ENCODE results near the gene ANKRD39. TPM values are rescaled to one million over a fixed set of nuclear protein-coding genes. Genes with fewer than 3 reads are reported as not detected.
A peak's percentile ranks its signal among the peaks of the same experiment; 100 is the strongest.

Gene ANKRD39
- total and polyA plus RNA-seq, 4 donors, result 7.4 to 16.9 (median 15.6) TPM

- Histone ChIP-seq H3K4me1 (ENCODE audit: control insufficient read depth in 5 of 5, insufficient read depth in 5 of 5, low read length in 5 of 5) (peaks cover 0 to 33% (median 9%) of the 10 kb centered on the region in 5 donors), H3K27me3 (ENCODE audit: control insufficient read depth in 3 of 3, insufficient read depth in 3 of 3, low read length in 2 of 3) (no peaks in the 10 kb centered on the region), H3K36me3 (ENCODE audit: control insufficient read depth in 4 of 4, insufficient read depth in 4 of 4, low read length in 4 of 4) (no peaks in the 10 kb centered on the region), H3K27ac (ENCODE audit: low read depth in 1 of 2, low read length in 1 of 2) (no peak overlapping the region), H3K9me3 (ENCODE audit: control insufficient read depth in 4 of 4, insufficient read depth in 3 of 4, low read length in 3 of 4) (no peaks in the 10 kb centered on the region), H3K9ac (ENCODE audit: insufficient read depth in 1 of 2, low read length in 2 of 2) (no peak overlapping the region), H3K4me3 (no peak overlapping the region)
- no peak for ATAC-seq (ENCODE audit: insufficient read depth, low FRiP score)
- TF ChIP-seq, protein P1, sequence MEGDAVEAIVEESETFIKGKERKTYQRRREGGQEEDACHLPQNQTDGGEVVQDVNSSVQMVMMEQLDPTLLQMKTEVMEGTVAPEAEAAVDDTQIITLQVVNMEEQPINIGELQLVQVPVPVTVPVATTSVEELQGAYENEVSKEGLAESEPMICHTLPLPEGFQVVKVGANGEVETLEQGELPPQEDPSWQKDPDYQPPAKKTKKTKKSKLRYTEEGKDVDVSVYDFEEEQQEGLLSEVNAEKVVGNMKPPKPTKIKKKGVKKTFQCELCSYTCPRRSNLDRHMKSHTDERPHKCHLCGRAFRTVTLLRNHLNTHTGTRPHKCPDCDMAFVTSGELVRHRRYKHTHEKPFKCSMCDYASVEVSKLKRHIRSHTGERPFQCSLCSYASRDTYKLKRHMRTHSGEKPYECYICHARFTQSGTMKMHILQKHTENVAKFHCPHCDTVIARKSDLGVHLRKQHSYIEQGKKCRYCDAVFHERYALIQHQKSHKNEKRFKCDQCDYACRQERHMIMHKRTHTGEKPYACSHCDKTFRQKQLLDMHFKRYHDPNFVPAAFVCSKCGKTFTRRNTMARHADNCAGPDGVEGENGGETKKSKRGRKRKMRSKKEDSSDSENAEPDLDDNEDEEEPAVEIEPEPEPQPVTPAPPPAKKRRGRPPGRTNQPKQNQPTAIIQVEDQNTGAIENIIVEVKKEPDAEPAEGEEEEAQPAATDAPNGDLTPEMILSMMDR (IDR thresholded peaks at IDR 0.05; ENCODE audit: control extremely low read depth, extremely low read depth), result no peak
- WGBS, 2 donors, result 69 to 76% methylated on average over 10 of the region's 10 CpGs
- peak in 2 of 3 donors; percentile 52 to 57 for DNase-seq
Measured at GRCh38 chr2:96881349-96882195, 23.8 kb upstream of the ANKRD39 start.

GRCh38 chr2:96880891-96881273 is 23.1 kb upstream of the ANKRD39 start:
- Histone ChIP-seq H3K4me3 (no peak overlapping the region), H3K27me3 (ENCODE audit: control insufficient read depth in 3 of 3, insufficient read depth in 3 of 3, low read length in 2 of 3) (no peaks in the 10 kb centered on the region), H3K27ac (ENCODE audit: low read depth in 1 of 2, low read length in 1 of 2) (no peak overlapping the region), H3K9ac (ENCODE audit: insufficient read depth in 1 of 2, low read length in 2 of 2) (no peak overlapping the region), H3K36me3 (ENCODE audit: control insufficient read depth in 4 of 4, insufficient read depth in 4 of 4, low read length in 4 of 4) (no peaks in the 10 kb centered on the region), H3K9me3 (ENCODE audit: control insufficient read depth in 4 of 4, insufficient read depth in 3 of 4, low read length in 3 of 4) (no peaks in the 10 kb centered on the region), H3K4me1 (ENCODE audit: control insufficient read depth in 5 of 5, insufficient read depth in 5 of 5, low read length in 5 of 5) (peaks cover 0 to 38% (median 9%) of the 10 kb centered on the region in 5 donors)
- ATAC-seq (ENCODE audit: insufficient read depth, low FRiP score) (no peak), DNase-seq (no peak)
- TF ChIP-seq, protein P1 (IDR thresholded peaks at IDR 0.05; ENCODE audit: control extremely low read depth, extremely low read depth), result no peak
- 90 to 91% methylated on average over 6 of the region's 6 CpGs for WGBS, 2 donors

GRCh38 chr2:96879545-96880040 is 21.8 kb upstream of the ANKRD39 start:
- no peak overlapping the region for H3K9ac ChIP-seq (ENCODE audit: insufficient read depth in 1 of 2, low read length in 2 of 2)
- peaks cover 0 to 41% (median 7%) of the 10 kb centered on the region in 5 donors for H3K4me1 ChIP-seq (ENCODE audit: control insufficient read depth in 5 of 5, insufficient read depth in 5 of 5, low read length in 5 of 5)
- H3K4me3 ChIP-seq, result no peak overlapping the region
- H3K36me3 ChIP-seq (ENCODE audit: control insufficient read depth in 4 of 4, insufficient read depth in 4 of 4, low read length in 4 of 4), result no peaks in the 10 kb centered on the region
- no peak for DNase-seq
- H3K27ac ChIP-seq (ENCODE audit: low read depth in 1 of 2, low read length in 1 of 2), result no peak overlapping the region
- ATAC-seq (ENCODE audit: insufficient read depth, low FRiP score), result no peak
- TF ChIP-seq, protein P1 (IDR thresholded peaks at IDR 0.05; ENCODE audit: control extremely low read depth, extremely low read depth), result no peak
- H3K9me3 ChIP-seq (ENCODE audit: control insufficient read depth in 4 of 4, insufficient read depth in 3 of 4, low read length in 3 of 4), result no peaks in the 10 kb centered on the region
- WGBS, 2 donors, result 96 to 97% methylated on average over 18 of the region's 18 CpGs
- no peaks in the 10 kb centered on the region for H3K27me3 ChIP-seq (ENCODE audit: control insufficient read depth in 3 of 3, insufficient read depth in 3 of 3, low read length in 2 of 3)

Data from lung (tissue), 12 donors.